ENCODE results near the gene GCSAM.
A peak's percentile ranks its signal among the peaks of the same experiment; 100 is the strongest.

Gene GCSAM

DNA sequence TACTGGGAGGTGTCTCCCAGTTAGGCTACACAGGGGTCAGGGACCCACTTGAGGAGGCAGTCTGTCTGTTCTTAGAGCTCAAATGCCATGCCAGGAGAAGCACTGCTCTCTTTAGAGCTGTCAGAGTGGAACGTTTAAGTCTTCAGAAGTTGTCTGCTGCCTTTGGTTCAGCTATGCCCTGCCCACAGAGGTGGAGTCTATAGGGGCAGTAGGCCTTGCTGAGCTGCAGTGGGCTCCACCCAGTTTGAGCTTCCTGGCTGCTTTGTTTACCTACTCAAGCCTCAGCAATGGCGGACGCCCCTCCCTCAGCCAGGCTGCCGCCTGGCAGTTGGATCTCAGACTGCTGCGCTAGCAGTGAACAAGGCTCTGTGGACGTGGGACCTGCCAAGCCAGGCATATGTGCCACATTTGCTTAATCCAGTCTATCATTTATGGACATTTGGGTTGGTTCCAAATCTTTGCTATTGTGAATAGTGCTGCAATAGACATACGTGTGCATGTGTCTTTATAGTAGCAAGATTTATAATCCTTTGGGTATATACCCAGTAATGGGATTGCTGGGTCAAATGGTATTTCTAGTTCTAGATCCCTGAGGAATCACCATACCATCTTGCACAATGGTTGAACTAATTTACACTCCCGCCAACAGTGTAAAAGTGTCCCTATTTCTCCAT is 60.5 kb downstream of the GCSAM start:
- peak; percentile 18 for DNase-seq (ENCODE audit: low read depth)
